OCI-LY3 (cell line): ENCODE results near the gene EFCAB6.

Experiments used
- EZH2phosphoT487 ChIP-seq: fragments of 200-600 bp; shearing (Covaris generic); IDR thresholded peaks from 2 replicates; pipeline ENCODE4 v1.6.1; 2018; ENCODE audit warnings: antibody characterized with exemption, mixed run types, low read depth
- TF ChIP-seq, protein P1 (sequence below): fragments of 200-600, 300-600 bp; sonication (generic); IDR thresholded peaks from 2 replicates; pipeline ENCODE4 v1.5.1; 2014; ENCODE audit warnings: antibody characterized with exemption, low read length, low read depth

DNA sequence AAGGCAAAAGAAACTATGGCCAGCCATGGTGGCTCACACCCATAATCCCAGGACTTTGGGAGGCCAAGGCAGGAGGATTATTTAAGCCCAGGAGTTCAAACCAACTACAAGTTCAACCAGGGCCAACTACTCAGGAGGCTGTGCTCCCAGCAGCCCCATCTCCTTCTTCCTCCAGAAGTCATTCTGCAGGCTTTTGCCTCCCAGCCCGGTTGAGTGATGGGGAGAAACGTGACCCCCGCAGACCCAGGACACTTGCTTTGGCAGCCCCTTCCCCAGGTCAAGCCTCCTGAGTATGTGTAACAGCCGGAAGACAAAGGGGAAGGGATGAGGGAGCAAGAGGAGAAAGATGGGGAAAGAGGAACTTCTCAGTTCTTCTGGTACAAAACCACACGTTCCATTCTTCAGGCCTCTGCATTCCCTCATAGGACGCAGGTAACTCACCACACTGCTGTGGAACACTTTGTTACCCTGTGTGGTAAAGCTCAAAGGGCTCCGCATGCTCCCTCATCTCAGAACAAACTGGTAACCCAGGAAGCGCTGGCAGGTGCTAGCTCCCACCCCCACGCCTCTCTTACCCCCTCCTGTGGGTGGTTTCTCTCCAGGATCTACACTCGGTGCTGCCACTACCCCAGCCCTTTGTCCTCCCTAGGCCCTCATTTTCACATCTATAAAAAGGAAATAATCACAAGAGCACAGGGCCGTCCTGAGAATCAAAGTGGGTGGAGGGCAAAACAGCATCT lies 46.2 kb upstream of the EFCAB6 start:
- TF ChIP-seq, protein P1, sequence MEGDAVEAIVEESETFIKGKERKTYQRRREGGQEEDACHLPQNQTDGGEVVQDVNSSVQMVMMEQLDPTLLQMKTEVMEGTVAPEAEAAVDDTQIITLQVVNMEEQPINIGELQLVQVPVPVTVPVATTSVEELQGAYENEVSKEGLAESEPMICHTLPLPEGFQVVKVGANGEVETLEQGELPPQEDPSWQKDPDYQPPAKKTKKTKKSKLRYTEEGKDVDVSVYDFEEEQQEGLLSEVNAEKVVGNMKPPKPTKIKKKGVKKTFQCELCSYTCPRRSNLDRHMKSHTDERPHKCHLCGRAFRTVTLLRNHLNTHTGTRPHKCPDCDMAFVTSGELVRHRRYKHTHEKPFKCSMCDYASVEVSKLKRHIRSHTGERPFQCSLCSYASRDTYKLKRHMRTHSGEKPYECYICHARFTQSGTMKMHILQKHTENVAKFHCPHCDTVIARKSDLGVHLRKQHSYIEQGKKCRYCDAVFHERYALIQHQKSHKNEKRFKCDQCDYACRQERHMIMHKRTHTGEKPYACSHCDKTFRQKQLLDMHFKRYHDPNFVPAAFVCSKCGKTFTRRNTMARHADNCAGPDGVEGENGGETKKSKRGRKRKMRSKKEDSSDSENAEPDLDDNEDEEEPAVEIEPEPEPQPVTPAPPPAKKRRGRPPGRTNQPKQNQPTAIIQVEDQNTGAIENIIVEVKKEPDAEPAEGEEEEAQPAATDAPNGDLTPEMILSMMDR = no peak
- no peak for TF ChIP-seq EZH2phosphoT487
